ENCODE data around the gene JPH3.

JPH3 gene

GRCh38 chr16:87584271-87584670 lies 18.0 kb upstream of the JPH3 start:
- H3K4me1 Mint-ChIP-seq = no peaks in the 10 kb centered on the region
- no peaks in the 10 kb centered on the region for H3K9me3 Mint-ChIP-seq
- H3K36me3 Mint-ChIP-seq = no peaks in the 10 kb centered on the region
- no peak overlapping the region for H3K27ac Mint-ChIP-seq
- no peak overlapping the region for H3K4me3 Mint-ChIP-seq
- peaks cover 16% of the 10 kb centered on the region for H3K27me3 Mint-ChIP-seq

- Mint-ChIP-seq H3K36me3 (no peaks in the 10 kb centered on the region), H3K9me3 (no peaks in the 10 kb centered on the region), H3K4me1 (no peaks in the 10 kb centered on the region), H3K27ac (no peak overlapping the region), H3K27me3 (peaks cover 13% of the 10 kb centered on the region), H3K4me3 (no peak overlapping the region)
Observed at GRCh38 chr16:87584975-87585374, 17.3 kb upstream of the JPH3 start.

DNA sequence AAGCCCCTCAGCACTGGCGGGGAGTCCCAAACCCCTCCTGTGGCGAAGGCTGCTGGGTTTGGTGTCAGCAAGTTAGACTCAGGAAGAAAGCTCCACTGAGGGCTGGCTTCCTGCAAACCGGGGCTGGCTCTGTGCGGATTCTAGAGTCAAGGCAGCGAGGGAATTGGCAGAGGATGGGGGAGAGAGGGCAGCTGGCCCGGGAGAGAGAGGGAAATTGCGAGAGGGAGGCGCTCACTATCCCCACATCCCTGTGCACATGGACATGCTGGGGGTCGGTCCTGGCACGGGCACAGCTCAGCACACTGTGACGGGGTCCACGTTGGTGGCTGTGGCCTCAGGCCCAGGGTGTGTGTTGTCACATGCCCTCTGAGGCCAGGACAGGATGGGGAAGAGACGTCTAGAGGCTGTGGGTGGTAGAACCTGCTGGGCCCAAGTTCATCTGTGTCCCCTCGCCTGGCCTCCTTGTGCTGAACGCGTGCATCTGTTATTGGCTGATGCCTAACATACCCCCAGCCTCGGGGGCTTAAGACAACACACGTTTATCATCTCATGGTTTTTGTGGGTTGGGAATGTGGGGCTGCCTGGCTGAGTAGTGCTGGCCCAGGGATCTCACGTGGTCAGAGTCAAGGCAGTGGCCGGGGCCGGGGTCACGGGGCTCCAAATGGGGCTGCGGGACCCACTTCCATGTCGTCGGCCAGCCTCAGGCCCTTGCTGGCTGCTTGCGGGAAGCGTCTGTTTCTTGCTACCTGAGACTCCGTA lies 16.7 kb upstream of the JPH3 start:
- H3K27me3 Mint-ChIP-seq = peaks cover 14% of the 10 kb centered on the region
- H3K4me1 Mint-ChIP-seq = no peaks in the 10 kb centered on the region
- H3K4me3 Mint-ChIP-seq = no peak overlapping the region
- no peaks in the 10 kb centered on the region for H3K36me3 Mint-ChIP-seq
- no peaks in the 10 kb centered on the region for H3K9me3 Mint-ChIP-seq
- no peak overlapping the region for H3K27ac Mint-ChIP-seq

- no peak overlapping the region for H3K27ac Mint-ChIP-seq
- no peaks in the 10 kb centered on the region for H3K4me1 Mint-ChIP-seq
- no peaks in the 10 kb centered on the region for H3K9me3 Mint-ChIP-seq
- peaks cover 14% of the 10 kb centered on the region for H3K27me3 Mint-ChIP-seq
- no peaks in the 10 kb centered on the region for H3K36me3 Mint-ChIP-seq
- H3K4me3 Mint-ChIP-seq = no peak overlapping the region
Observed at GRCh38 chr16:87586201-87586782, 16.0 kb upstream of the JPH3 start.

DNA sequence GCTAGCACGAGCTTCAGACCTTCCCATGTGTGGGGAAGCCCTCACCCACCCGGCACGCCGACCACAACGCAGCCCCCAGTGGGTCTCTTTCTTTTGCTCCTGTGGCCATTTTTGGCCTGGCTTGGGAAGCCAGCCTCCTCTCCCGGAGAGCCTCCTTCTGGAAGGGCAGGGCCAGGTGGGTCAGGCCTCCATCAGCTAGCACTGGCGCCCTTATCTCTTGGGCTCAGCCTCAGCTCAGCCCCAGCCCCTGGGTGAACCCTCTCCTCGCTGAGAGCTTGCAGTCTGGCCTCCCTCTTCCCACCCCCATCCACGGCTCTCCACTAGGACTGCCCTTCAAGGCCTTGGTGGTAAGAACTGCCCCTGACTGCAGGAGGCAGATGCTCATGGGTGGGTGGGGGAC lies 14.7 kb upstream of the JPH3 start:
- peaks cover 16% of the 10 kb centered on the region for H3K27me3 Mint-ChIP-seq
- no peaks in the 10 kb centered on the region for H3K9me3 Mint-ChIP-seq
- H3K36me3 Mint-ChIP-seq = no peaks in the 10 kb centered on the region
- no peak overlapping the region for H3K4me3 Mint-ChIP-seq
- H3K4me1 Mint-ChIP-seq = no peaks in the 10 kb centered on the region
- no peak overlapping the region for H3K27ac Mint-ChIP-seq

DNA sequence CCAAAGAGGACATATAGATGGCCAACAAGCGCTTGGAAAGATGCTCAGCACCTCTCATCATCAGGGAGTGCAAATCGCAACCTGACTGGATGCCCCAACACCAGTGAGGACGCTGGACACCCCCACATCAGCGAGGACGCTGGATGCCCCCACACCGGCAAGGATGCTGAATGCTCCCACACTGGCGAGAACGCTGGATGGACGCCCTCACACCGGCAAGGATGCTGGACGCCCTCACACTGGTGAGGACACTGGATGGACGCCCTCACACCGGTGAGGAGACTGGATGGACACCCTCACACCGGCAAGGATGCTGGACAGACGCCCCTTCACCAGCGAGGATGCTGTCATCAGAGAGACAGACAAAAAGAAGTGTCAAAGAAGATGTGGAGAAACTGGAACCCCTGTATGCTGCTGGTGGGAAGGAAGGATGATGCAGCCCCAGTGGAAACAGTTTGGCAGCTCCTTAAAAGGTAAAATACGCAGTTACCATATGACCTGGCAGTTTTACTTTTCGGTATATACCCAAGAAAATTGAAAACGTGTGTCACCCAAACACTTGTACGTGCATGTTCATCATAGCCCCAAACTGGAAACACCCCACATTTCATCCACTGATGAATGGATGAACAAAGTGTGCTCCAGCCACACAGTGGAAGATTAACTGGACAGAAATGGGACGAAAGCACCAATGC lies 10.1 kb upstream of the JPH3 start:
- Mint-ChIP-seq H3K27me3 (peaks cover 9% of the 10 kb centered on the region), H3K4me3 (no peak overlapping the region), H3K9me3 (no peaks in the 10 kb centered on the region), H3K27ac (no peak overlapping the region), H3K36me3 (no peaks in the 10 kb centered on the region), H3K4me1 (no peaks in the 10 kb centered on the region)

DNA sequence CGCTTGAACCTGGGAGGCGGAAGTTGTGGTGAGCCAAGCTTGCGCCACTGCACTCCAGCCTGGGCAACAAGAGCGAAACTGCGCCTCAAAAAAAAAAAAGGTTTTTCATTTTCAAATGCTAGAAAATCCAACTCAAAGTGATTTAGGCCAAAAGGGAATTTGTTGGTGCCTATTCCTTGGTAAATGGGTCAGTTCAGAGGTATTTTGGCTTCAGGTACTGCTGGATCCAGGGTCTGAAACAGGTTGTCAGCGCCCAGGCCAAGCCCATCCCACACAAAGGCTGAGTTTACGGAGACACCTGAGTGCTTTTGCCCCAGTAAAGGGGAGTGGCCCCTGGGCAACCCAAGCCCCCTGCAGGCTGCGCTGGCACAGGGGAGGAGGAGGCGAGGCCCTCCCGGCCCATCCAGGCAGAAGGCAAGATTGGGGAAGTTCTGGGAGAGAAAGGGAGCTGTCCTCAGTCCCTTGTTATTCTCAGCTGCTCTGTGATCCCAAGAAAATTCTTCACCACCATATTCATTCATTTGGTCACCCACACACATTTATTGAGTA lies 8.5 kb upstream of the JPH3 start:
- Mint-ChIP-seq H3K36me3 (no peaks in the 10 kb centered on the region), H3K4me1 (no peaks in the 10 kb centered on the region), H3K4me3 (no peak overlapping the region), H3K9me3 (no peaks in the 10 kb centered on the region), H3K27ac (no peak overlapping the region), H3K27me3 (peaks cover 6% of the 10 kb centered on the region)

- H3K36me3 Mint-ChIP-seq = no peaks in the 10 kb centered on the region
- H3K27ac Mint-ChIP-seq = no peak overlapping the region
- no peak overlapping the region for H3K4me3 Mint-ChIP-seq
- H3K4me1 Mint-ChIP-seq = no peaks in the 10 kb centered on the region
- H3K27me3 Mint-ChIP-seq = peaks cover 18% of the 10 kb centered on the region
- H3K9me3 Mint-ChIP-seq = no peaks in the 10 kb centered on the region
Observed at GRCh38 chr16:87595712-87596111, 6.6 kb upstream of the JPH3 start.

DNA sequence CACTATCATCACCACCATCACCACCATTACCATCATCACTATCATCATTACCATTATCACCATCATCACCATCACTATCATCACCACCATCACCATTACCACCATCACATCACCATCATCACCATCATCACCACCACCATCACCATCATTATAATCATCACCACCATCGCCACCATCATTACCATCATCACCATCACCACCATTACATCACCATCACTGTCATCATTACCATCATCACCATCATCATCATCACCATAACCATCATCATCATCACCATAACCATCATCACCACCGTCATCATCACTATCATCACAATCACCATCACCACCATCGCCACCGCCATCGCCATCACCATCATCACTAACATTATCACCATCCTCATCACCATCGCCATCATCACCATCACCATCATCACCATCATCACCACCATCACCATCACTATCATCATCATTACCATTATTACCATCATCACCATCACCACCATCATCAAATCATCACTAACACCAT lies 4.9 kb upstream of the JPH3 start:
- Mint-ChIP-seq H3K27me3 (peaks cover 20% of the 10 kb centered on the region), H3K36me3 (no peaks in the 10 kb centered on the region), H3K4me3 (no peak overlapping the region), H3K27ac (no peak overlapping the region), H3K4me1 (no peaks in the 10 kb centered on the region), H3K9me3 (no peaks in the 10 kb centered on the region)

GRCh38 chr16:87598431-87598830 lies 3.9 kb upstream of the JPH3 start:
- Mint-ChIP-seq H3K36me3 (no peaks in the 10 kb centered on the region), H3K4me3 (no peak overlapping the region), H3K27me3 (peaks cover 23% of the 10 kb centered on the region), H3K27ac (no peak overlapping the region), H3K9me3 (no peaks in the 10 kb centered on the region), H3K4me1 (peaks cover 4% of the 10 kb centered on the region)

- Mint-ChIP-seq H3K4me3 (no peak overlapping the region), H3K36me3 (no peaks in the 10 kb centered on the region), H3K27ac (no peak overlapping the region), H3K4me1 (peaks cover 11% of the 10 kb centered on the region), H3K27me3 (peaks cover 28% of the 10 kb centered on the region), H3K9me3 (no peaks in the 10 kb centered on the region)
Observed at GRCh38 chr16:87600246-87600645, 2.1 kb upstream of the JPH3 start.

DNA sequence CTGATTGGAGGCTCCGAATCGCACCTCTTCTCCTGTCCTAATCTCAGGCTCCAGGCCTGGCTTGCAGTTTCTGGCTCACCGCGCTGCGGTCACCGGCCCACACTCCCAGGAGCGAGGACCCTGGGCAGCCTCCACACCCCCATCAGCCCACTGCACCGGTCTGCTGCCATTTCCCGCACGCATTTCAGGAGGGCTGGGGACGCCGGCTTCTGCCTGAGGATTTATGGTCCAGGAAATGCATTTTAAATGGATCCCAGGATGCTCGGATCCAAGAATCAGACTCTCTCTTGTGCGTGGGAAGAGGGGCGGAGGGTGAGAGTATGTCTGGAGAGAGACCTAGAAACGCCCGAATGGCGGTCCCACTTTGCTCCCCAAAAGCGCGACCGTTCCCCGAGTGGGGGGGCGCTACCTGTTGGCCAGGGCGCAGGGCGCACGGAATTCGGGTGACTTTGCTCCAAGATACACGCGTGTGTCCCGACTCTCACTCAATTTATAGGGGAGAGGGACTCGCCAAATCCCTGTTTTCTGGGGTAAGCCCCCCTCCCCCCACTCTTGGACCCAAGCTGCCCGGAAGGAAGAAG lies 817 bp upstream of the JPH3 start:
- Mint-ChIP-seq H3K36me3 (no peaks in the 10 kb centered on the region), H3K9me3 (no peaks in the 10 kb centered on the region), H3K4me1 (peaks cover 11% of the 10 kb centered on the region), H3K27me3 (peaks cover 36% of the 10 kb centered on the region), H3K4me3 (no peak overlapping the region), H3K27ac (no peak overlapping the region)

- Mint-ChIP-seq H3K27me3 (peaks cover 45% of the 10 kb centered on the region), H3K27ac (no peak overlapping the region), H3K4me3 (peak overlapping the region; percentile 80), H3K36me3 (no peaks in the 10 kb centered on the region), H3K9me3 (no peaks in the 10 kb centered on the region), H3K4me1 (peaks cover 11% of the 10 kb centered on the region)
Observed at GRCh38 chr16:87602821-87603683, 744 bp downstream of the JPH3 start.

DNA sequence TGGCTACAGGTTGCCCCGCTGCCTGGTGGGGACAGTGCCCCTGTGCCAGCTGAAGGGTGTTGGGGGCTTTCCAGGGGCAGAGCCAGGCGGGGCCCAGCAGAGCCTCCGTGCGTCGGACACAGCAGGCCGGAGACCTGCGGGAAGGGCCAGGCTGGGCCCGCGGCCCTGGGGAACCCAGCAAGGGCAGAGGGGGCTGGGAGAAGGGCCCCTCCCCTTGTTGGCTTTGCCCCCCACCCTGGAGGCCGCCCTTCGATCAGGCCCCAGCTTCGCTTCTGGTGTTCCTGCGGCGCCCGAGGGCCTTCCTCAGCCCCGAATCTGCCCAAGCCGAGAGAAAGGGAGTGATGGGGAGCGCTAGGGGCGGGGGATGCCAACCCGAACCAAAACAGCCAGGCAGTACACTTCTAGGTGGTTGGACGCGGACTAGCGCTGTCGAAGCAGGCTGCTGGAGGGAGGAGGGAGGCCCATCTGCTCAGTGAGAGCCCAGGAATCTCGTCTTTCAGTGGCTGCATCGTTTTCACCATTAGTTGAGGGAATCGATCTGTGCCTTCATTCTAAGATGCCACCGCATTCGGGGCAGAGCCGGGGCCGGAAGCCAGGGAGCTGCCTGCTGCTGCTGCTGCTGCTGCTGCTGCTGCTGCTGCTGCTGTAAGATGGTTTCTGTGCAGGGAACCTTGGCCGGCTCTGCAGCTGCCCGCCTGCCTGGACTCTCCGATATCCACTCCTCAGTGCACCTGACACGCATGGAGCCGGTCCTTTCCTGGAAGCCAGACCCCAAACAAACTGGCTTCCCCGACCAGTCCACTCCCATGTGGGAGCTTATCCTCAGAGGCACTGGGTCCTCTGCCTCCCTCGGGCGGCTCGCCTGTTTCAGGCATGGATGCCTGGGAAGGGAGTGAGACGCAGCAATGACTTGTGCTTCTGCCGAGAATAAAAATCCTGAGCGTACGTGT lies 1.7 kb downstream of the JPH3 start:
- H3K4me1 Mint-ChIP-seq = peaks cover 11% of the 10 kb centered on the region
- H3K27ac Mint-ChIP-seq = peak overlapping the region; percentile 41
- H3K4me3 Mint-ChIP-seq = peak overlapping the region; percentile 80
- H3K9me3 Mint-ChIP-seq = no peaks in the 10 kb centered on the region
- H3K36me3 Mint-ChIP-seq = no peaks in the 10 kb centered on the region
- peaks cover 48% of the 10 kb centered on the region for H3K27me3 Mint-ChIP-seq
